Gastroesophageal sphincter (tissue), 3 donors: ENCODE measurements around the gene KLHDC4.

Experiments
- CTCF ChIP-seq, 4 experiments: fragments of 200-600 bp in 2 of 4; fragments of 450-650 bp in 2 of 4; sonication (generic) in 1 of 4; IDR thresholded peaks; one replicate each; pipeline ENCODE4 v1.5.1; 2017 to 2019; ENCODE audit warnings: antibody characterized with exemption in 4 of 4, mild to moderate bottlenecking in 2 of 4, moderate library complexity in 2 of 4
- EP300 ChIP-seq: sonication (generic); formaldehyde crosslinking; IDR thresholded peaks from one replicate; pipeline ENCODE4 v1.6.1; 2017; ENCODE audit warnings: antibody characterized with exemption, mild to moderate bottlenecking
- POLR2A ChIP-seq, 2 donors: fragments of 450-650 bp; IDR thresholded peaks; one replicate each; pipeline ENCODE4 v1.6.1; 2017; ENCODE audit warnings: antibody characterized with exemption in 2 of 2, mild to moderate bottlenecking in 2 of 2, moderate library complexity in 1 of 2

DNA sequence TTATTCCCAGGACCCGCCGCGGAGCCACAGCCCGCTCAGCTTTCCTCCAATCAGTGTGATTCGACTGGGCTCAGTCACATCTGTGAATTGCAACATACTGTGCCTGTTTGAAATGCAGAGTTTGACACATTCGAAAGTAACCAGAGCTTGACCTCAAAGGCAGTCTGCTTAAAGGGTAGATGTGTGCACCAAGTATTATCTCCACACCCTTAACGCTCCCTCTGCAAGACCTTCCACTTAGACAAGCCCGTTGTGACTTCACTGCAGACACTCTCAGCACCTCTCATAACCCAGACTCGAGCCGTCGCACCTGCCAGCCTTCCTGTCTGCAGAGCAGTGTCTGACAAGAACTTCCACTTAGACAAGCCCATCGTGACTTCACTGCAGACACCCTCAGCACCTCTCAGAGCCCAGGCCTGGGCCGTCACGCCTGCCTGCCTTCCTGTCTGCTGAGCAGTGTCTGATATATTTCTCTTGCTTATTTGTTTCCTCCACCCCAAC is 3.7 kb downstream of the KLHDC4 start:
- TF ChIP-seq POLR2A (IDR thresholded peaks at IDR 0.05) (no peak), CTCF (IDR thresholded peaks at IDR 0.05) (no peak), EP300 (no peak)
